ENCODE data around the gene STING1.

Gene STING1

GRCh38 chr5:139431706-139432105, 50.9 kb downstream of the STING1 start:
- no peak for DNase-seq

- DNase-seq, result no peak
These were observed 52.5 kb downstream of the STING1 start for GRCh38 chr5:139430015-139430414.

- DNase-seq, result no peak
These were observed 56.2 kb downstream of the STING1 start for GRCh38 chr5:139426203-139426885.
